ENCODE results near the gene AP2B1. TPM values are rescaled to one million over a fixed set of nuclear protein-coding genes. Genes with fewer than 3 reads are reported as not detected.

Gene AP2B1
- total and polyA plus RNA-seq, 9 of the 15 experiments (the other 6 are each of a cell fraction or from before 2014, with no cell fraction given) = 60.1 to 287 (median 105) TPM

DNA sequence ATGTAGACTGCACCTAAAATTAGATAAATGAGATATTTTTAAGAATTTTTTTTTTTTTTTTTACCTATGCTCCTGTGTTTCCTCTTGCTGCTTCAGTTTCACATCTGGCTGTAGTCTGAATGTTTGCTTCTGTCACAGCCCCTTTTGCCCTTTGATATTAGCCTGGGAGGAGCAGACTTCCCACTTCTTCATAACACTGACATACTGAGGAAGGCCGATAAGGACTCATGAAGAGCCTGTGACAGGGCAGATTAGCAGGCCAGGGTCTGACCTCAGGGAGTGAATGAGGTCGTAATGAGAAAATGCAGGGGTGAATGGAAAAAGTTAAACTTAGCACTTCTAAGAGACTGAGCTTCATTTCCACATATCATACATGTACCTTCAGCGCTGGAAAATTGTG lies 26.4 kb upstream of the AP2B1 start, which contains the start of gene SLFN14 (continued):
- 0 out of 2 replicates have a peak, but pooled peaks have one; percentile 30 for TF ChIP-seq ZBTB17 (CRISPR knock-in tag; IDR thresholded peaks at IDR 0.05)
- peak; percentile 34 for TF ChIP-seq NCOA4 (IDR thresholded peaks at IDR 0.05; ENCODE audit: partially characterized antibody)
- no peak for TF ChIP-seq ZNF431 (CRISPR knock-in tag; IDR thresholded peaks at IDR 0.05)
- TF ChIP-seq HLTF (IDR thresholded peaks at IDR 0.05) = peak; percentile 71; the same call in 1 of the 2 replicates
- no peak for TF ChIP-seq PCBP1 (IDR thresholded peaks at IDR 0.05; ENCODE audit: low read depth, low read length, poor library complexity, severe bottlenecking)
- no peak for TF ChIP-seq ATF2 (CRISPR knock-in tag; IDR thresholded peaks at IDR 0.05)
- TF ChIP-seq, protein P1, sequence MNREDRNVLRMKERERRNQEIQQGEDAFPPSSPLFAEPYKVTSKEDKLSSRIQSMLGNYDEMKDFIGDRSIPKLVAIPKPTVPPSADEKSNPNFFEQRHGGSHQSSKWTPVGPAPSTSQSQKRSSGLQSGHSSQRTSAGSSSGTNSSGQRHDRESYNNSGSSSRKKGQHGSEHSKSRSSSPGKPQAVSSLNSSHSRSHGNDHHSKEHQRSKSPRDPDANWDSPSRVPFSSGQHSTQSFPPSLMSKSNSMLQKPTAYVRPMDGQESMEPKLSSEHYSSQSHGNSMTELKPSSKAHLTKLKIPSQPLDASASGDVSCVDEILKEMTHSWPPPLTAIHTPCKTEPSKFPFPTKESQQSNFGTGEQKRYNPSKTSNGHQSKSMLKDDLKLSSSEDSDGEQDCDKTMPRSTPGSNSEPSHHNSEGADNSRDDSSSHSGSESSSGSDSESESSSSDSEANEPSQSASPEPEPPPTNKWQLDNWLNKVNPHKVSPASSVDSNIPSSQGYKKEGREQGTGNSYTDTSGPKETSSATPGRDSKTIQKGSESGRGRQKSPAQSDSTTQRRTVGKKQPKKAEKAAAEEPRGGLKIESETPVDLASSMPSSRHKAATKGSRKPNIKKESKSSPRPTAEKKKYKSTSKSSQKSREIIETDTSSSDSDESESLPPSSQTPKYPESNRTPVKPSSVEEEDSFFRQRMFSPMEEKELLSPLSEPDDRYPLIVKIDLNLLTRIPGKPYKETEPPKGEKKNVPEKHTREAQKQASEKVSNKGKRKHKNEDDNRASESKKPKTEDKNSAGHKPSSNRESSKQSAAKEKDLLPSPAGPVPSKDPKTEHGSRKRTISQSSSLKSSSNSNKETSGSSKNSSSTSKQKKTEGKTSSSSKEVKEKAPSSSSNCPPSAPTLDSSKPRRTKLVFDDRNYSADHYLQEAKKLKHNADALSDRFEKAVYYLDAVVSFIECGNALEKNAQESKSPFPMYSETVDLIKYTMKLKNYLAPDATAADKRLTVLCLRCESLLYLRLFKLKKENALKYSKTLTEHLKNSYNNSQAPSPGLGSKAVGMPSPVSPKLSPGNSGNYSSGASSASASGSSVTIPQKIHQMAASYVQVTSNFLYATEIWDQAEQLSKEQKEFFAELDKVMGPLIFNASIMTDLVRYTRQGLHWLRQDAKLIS (CRISPR knock-in tag; IDR thresholded peaks at IDR 0.05) = no peak
- TF ChIP-seq MAZ (CRISPR knock-in tag; conservative IDR thresholded peaks at IDR 0.05 in 1 of 2, IDR thresholded peaks at IDR 0.05 in 1 of 2) = 0 out of 4 replicates have a peak, but pooled peaks of 1 of the 2 experiments have one; percentile 35
- TF ChIP-seq ZNF347 (CRISPR knock-in tag; IDR thresholded peaks at IDR 0.05; ENCODE audit: low read depth) = no peak
- TF ChIP-seq CREB3 (tag; conservative IDR thresholded peaks at IDR 0.05; ENCODE audit: low read depth) = 0 out of 2 replicates have a peak, but pooled peaks have one; percentile 21
- TF ChIP-seq SLC30A9 (CRISPR knock-in tag; IDR thresholded peaks at IDR 0.05) = no peak
- TF ChIP-seq CEBPG (CRISPR knock-in tag; IDR thresholded peaks at IDR 0.05) = no peak
- TF ChIP-seq CEBPG (tag; conservative IDR thresholded peaks at IDR 0.05 in 1 of 2, IDR thresholded peaks at IDR 0.05 in 1 of 2) = no peak
- peak; percentile 97 for TF ChIP-seq SMAD4 (CRISPR knock-in tag; conservative IDR thresholded peaks at IDR 0.05)
- no peak for TF ChIP-seq RBM25 (IDR thresholded peaks at IDR 0.05; ENCODE audit: low read depth, low read length, severe bottlenecking)
- peak; percentile 55; the same call in 1 of the 2 replicates for TF ChIP-seq EGR1 (conservative IDR thresholded peaks at IDR 0.05)
- TF ChIP-seq FOXK1 (CRISPR knock-in tag; IDR thresholded peaks at IDR 0.05; ENCODE audit: borderline replicate concordance) = no peak
- peak; percentile 88 for TF ChIP-seq JUND (IDR thresholded peaks at IDR 0.05; ENCODE audit: borderline replicate concordance, low read depth, low read length)
- TF ChIP-seq JUND (tag; IDR thresholded peaks at IDR 0.05; ENCODE audit: borderline replicate concordance, low read depth, low read length) = peak; percentile 76; the same call in 1 of the 3 replicates
- TF ChIP-seq FOXJ3 (CRISPR knock-in tag; IDR thresholded peaks at IDR 0.05) = no peak
- TF ChIP-seq MYNN (IDR thresholded peaks at IDR 0.05) = peak; percentile 83
- TF ChIP-seq MYNN (CRISPR knock-in tag; IDR thresholded peaks at IDR 0.05) = no peak

Data from K562 (cell line).